HG02884 (cell line): Measurements from ENCODE around the gene LDB2.
"Not testable (repeated sequence)": the region's sequence is repeated elsewhere in the genome, so short reads cannot be mapped to it uniquely, and the experiment has no call there.

Experiments used
- ATAC-seq: cut with Tn5 transposase; IDR thresholded peaks from one replicate; pipeline ENCODE4 v1.9.1; 2021; ENCODE audit warnings: mild to moderate bottlenecking, moderate library complexity; ENCODE audit not compliant: unreplicated experiment

Gene LDB2

DNA sequence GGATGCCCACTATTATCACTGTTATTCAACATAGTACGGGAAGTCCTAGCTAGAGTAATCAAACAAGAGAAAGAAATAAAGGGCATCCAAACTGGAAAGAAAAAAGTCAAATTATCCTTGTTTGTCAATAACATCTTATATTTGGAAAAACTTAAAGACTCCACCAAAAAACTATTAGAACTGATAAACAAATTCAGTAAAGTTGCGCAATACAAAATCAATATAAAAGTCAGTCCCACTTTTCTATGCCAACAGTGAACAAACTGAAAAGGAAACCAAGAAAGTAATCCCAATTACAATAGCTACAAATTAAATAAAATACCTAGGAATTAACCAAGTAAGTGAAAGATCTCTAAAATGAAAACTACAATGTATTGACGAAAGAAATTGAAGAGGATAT lies 321.3 kb downstream of the LDB2 start:
- ATAC-seq, result no peak

DNA sequence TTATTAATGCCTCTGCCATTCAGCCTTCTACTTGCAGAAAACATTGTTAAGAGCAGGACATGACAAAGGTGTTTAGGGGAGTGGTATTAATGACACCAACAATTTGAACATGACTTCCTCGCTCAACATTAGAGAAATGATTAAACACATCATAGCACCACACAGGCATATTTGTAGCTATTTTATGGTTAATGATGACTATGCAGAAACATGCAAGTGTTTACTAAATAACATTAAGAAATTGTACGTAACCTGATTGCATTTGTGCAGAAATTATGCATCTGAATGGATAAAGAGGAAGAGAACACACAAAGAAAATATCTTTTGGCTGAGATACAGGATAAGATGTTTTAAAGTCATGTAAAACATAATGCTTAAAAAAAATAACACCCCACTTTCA lies 323.5 kb downstream of the LDB2 start:
- ATAC-seq, result no peak

DNA sequence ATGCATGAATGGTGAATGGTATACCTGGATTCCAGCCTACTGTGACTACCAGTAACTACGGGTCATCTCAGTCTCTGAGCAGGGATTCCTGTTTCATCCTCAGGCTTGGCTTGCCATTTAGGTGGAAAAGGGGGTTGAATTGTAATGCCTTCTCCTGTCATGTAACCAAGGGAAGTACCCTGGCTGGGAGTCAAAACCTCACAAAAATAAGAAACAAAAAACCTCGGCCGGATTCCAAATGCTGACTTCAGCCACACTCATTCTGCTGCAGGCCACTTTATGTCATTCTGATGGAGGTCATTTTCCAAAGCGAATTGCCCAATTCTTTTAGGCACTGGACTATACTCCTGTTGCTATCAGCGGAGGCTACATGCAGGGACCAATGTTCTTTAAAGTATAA lies 324.7 kb downstream of the LDB2 start:
- no peak for ATAC-seq

DNA sequence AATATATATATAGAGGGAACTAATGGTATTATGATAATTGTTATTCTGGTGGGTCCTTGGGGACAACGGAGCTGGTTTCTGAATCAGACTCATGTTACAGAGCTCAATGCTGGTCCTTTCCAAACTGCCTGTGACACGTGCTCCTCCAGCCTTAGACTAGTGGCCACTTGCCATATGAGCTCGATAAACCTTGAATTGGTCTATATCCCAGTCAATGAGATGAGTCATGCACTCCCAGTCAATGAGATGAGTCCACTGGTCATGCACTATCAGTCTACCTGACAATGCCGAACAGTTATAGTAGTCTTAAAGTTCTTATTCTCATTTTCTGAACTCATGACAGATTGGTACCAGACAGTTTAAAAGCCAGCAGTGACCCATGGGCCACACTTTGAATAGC lies 325.2 kb downstream of the LDB2 start:
- ATAC-seq, result no peak

DNA sequence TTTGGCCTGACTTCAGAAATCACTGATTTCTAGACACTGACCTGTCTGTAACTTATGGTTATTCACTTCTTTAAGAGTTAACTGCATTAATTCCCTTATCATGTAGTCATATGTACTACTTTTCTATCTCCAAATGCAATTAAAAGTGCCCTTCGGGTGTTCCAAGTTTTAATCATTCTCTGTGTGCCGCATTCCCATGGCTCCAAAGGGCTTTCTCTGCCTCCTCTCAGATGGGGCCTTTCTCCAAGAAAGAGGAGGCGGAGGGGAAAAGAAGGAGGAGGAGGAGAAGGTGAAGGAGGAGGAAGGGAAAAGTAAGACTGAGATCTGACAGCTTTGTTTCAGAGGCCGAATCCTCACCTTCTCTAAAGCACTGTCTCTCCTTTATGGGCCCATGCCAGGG lies 325.8 kb downstream of the LDB2 start:
- no peak for ATAC-seq

DNA sequence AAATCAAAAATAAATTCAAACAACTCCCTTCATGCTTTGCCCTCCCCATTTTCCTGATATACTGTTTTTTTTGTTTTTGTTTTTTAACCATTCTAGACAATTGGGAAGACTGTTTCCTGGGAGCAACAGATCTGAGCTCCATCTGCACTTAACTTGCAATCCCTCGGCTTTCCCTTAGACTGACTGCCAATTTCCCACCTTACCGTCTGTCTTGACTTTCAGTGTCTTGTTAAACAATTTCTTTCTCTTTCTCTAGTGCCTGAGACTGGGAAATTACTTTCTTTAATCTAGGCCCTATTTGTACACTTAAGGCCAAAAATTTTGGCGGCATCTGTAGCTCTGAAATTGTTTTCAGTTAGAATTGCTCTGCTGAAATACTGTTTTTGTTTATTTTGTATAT lies 326.3 kb downstream of the LDB2 start:
- no peak for ATAC-seq

DNA sequence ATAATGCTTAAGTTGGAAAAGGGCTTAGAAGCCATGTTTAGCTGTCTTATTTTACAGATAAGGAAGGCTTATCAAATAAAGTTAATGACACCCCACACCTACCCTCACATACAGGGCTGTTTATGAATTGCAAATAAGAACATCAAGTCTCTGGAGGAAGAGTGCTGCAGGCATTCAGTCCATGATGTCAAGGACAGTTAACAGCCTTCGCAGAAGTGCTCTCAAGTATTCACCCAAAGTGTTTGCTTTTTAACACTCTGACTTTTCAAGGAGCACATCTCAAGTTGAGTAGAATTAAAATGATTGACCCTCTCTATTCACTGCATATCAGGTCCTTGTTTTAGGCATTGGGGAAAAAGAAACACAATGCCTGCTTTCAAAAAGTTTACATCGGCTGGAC lies 328.7 kb downstream of the LDB2 start:
- no peak for ATAC-seq

DNA sequence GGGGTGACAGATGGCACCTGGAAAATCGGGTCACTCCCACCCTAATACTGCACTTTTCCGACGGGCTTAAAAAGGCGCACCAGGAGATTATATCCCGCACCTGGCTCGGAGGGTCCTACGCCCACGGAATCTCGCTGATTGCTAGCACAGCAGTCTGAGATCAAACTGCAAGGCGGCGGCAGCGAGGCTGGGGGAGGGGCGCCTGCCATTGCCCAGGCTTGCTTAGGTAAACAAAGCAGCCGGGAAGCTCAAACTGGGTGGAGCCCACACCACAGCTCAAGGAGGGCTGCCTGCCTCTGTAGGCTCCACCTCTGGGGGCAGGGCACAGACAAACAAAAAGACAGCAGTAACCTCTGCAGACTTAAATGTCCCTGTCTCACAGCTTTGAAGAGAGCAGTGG lies 341.1 kb downstream of the LDB2 start:
- not testable (repeated sequence) for ATAC-seq

DNA sequence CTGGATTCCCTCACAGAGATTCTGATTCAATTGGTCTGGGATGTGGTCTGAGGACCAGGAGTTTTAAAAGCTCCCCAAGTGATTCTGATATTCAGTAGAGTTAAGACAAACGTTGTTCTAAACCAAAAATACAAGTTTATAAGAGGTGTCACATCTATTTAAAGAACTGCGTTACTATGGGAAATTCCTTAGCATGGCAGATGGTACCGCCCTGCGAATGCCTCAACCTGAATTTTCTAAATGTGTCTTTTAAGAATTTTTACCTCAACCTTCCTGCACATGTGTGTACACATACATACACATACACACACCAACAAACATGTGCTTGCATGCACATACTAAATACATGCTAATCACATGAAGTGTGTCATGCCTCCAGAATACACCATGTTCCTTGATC lies 343.3 kb downstream of the LDB2 start:
- no peak for ATAC-seq

DNA sequence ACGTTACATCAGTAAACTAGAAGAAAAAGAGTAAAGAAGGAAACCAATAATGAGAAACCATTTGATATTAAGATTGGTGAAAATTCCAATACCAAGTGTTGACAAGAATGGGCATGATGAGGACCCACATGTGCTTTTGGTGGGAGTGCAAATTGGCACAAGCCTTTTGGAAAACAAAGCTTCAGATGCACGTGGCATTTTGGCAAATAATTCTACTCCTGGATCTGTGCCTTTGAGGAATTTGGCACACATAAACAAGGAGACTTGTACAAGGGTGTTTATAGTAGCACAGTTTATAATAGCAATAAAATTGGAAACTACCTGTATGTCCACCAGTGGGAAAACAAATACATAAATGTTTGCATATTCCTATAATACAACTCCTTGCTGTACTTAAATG lies 347.9 kb downstream of the LDB2 start:
- ATAC-seq, result no peak

DNA sequence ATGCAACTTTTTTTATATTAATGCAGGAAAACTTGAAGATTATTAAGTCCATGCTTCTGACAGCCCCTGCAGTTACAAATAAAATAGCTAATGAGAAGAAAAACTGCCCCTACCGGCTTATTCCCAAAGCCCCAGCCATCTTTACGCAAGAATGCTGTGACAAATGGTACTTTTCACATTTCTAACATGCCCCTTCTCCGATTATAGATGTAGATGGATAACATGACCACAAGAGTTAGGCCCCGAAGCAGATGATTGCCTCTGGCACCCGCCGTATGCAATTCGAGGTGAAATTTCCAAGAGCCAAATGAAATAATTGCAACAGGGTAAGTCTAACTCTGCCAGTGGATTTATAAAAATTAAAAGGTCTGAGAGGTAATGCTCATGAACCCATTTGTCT lies 352.8 kb downstream of the LDB2 start:
- no peak for ATAC-seq

DNA sequence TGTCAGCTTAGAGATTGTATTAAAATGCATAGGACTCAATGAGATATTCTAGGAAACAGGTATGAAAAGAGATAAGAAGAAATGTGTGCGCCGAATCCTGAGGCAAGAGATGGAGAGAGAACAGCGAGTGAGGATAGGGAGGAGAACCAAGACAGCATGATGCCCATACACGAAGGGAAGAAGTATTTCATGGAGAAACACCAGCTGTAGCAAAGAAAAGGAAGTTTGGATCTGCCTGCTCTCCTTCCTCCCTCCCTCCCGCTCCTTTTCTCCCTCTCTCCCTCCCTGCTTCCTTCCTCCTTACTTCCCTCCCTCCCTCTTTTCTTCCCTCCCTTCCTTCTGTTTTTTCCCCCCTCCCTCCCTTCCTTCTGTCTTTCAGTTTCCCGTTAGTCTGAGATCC lies 353.6 kb downstream of the LDB2 start:
- ATAC-seq, result no peak

DNA sequence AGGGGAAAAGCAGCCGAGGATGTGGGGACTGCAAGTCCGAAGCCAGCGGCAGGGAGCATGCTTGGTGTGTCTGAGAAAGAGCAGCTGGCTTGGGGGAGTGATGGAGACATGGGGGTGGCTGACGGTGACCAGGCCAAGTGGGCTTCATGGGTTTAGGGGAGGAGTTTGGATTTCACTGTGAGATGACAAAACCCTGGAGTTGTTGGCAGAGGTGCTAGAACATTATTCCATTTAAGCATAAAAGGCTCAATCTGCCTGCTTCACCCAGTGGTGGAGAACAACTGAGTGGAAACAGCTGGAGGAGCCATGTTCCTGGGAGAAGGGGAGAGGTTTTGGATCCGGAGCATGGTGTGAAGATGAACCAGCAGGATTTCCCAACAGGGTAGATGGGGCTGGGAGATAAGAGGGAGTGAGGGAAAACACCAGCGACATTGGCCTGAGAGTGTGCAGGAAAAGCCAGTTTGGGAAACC lies 354.2 kb downstream of the LDB2 start:
- no peak for ATAC-seq

DNA sequence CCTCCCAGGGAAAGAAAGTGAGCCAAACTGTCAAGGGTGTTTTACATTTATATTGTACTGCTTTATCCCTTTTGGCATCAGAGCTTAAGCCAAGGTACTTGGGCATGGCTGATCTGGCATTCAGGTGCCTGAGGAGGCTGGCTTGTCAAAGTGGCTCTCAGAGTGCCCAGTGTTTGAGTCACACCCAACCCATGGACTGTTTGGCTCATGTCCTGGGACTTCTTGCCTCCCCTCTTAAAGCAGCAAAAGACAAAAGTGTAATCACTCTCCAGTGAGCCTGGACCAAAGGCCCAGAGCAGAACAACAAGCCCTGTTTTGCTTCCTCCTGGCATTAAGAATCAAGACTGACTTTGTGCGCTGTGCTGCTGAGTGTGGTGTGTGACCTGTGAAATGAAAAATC lies 360.5 kb downstream of the LDB2 start:
- no peak for ATAC-seq

DNA sequence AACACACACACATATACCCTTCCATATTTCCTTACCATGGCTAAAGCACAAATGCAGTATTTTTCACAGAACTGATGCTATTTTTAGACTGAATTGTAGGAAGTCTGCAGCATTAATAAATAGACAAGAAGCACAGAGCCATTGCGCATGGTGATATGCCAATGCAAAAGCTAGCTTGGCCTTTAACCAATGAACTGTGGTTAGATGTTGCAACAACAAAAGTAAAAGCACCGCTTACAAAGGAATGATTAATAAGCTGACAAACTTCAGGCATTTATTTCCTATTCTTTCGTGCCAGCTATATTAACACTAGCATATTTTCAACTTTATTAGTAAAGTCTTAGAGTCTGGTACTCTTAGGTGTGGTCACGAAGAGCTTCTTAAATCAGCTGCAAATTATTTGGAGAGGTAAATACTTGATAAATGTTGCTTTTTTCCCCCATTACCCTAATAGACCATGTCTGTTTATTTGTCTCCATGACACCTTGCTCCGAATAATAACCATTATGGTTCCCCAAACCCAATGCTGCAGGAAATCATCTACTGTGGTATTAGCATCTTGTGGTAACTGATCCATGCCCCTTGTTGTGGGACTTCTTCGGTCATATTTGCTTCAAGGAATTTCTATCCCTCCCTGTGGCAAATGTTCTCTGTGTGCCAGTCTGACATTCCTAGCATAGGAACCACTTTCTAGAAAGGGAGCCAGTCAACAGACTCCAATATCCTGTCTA lies 366.0 kb downstream of the LDB2 start:
- no peak for ATAC-seq

DNA sequence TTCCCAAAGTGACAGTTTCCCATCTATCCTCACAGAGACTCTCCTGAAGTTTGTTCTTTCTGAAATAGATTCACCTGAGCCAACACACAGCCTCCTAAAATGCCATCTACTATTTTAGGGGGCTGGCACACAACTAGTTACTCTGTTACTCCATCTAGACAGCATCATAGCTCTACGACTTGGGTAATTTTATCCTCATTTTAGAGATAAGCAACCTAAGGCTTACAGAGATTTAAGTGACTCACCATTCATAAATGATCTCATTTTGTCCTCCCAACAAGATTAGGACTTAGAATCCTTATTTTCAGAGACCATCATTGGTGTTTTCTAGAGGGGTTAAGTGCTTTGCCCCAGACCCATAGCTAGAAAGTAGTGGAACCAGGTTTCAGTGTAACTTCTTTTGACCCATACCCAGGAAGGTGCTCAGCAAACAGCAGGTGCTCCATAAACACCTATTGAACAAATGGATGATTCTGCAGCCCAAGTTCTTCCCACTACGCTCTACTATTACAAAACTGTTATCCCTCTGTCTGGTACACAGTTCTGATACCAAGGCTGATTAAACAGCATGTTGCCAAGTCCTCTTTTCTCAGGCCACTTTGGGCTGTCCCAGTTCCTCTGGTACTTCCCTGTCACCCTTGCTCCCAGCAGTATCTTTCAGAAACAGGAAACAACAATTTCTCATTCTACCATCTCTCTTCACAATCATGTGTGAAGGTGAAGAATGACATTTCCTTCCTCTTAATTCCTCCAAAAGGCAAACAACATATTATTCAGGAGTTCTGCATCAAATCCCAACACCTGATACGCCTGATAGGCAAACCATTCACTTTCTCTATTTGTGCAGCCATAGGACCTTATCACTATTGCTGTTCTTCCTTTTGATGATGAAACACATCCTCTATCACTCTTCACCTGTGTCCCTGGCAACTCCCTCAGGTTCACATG lies 367.5 kb downstream of the LDB2 start:
- ATAC-seq, result no peak

DNA sequence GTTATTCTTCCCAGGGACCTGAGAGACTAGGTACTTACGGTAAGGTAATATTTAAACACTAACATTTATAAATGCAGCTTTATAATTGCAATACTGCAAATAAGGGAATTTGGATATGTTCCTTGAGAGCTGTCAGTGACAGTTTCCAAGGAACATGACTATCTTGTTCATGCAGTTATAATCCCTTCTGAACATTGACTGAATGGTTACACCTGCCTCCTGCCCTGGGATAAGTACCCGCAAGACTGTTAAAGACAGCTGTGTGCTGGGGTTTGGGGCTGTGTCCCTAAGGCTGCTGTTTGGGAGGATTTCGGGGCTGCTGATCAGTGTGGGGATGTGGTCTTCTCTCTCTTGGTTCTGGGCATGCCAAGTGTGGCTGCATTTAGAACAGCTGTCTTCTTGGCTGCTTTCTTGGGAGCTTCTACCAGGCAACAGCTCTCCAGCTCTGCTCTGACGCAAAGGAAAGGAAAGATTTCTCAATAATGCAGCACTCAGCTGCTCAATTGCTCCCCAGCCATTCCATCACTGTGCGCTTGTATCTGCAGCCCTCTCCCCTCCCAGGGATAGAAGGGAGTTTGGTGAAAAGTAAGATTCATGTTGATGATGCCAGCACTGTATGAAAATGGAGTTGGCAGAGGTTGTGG lies 373.4 kb downstream of the LDB2 start:
- no peak for ATAC-seq

DNA sequence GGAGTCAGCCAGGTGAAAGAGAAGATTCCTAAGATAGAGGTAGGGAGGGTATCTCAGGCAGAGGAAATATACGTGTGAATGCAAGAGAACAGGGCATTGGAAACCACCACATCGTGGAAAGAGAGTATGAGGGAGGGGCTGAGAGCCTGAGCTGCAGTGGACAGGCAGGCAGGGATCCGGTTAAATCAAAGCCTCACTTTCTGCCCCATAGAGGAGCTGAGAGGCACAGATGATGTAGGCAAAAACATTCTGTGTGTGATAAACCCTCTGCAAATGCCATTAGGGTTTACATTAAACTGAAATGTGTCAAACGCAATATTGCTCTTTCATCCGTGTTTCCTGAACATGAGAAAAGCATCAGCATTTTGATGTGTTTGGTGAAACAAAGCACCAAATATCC lies 374.0 kb downstream of the LDB2 start:
- ATAC-seq, result no peak

DNA sequence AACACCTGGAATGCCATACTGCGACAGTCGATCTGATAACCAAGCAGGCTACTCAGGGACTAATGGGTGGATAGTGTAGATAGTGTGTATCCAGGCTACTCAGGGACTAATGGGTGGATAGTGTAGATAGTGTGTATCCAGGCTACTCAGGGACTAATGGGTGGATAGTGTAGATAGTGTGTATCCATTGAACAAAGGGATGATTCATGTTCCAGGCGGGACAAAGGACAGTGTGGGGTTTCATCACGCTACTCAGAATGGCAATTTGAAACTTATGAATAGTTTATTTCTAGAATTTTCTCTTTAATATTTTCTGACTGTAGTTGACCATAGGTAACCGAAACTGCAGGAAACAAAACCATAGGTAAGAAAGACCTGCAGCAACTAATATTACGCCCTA lies 374.9 kb downstream of the LDB2 start:
- ATAC-seq, result not testable (repeated sequence)

DNA sequence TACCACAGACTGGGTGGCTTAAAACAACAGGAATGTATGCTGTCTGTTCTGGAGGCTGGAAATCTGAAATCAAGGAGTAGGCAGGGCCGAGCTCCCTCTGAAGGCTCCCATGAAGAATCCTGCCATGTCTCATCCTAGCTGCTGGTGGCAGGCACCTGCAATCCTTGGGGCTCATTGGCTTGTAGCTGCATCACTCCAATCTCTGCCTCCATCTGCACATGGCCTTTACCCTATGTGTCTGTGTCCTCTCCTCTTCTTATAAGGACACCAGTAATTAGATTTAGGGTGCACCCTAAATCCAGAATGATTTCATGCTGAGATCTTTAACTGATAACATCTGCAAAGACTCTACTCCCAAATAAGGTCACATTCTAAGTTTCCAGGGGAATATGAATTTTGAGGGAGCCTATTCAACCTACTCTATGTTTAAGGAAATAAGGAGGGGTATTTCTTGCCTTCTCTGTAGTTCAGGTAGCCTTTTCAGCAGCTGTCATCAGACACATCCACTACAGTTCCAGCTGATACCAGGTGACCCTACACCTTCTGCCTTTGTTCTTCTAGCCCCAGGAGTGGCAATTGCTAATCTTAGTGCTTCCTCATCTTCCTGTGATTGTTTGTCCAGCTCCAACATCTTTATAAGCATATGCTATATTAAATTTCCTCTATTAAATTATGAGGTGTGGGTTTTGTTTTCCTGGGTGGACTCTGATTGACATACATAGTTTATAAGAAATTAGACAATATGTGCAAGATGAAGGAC lies 377.1 kb downstream of the LDB2 start:
- no peak for ATAC-seq
